TTC549 (cell line): ENCODE results near the gene OR4K2.
"Not testable (repeated sequence)": the region's sequence is repeated elsewhere in the genome, so short reads cannot be mapped to it uniquely, and the experiment has no call there.

Experiments used
- FAIRE-seq: peaks from 2 replicates; lab custom pipeline; 2012; peaks lifted over from hg19 to GRCh38; lab: Jason Lieb, UNC

The OR4K2 gene

GRCh38 chr14:19874842-19875241 lies at the start of gene OR4K2:
Gene OR4K2, plus strand, starts transcription at chr14:19875142. Its CDS starts 1,126 bp downstream, at chr14:19876268.
- FAIRE-seq, result no peak

- FAIRE-seq, result not testable (repeated sequence)
Observed at GRCh38 chr14:19827626-19828244, 47.2 kb upstream of the OR4K2 start.

- no peak for FAIRE-seq
Observed at GRCh38 chr14:19828314-19828713, 46.6 kb upstream of the OR4K2 start.

- not testable (repeated sequence) for FAIRE-seq
Observed at GRCh38 chr14:19834203-19834848, 40.6 kb upstream of the OR4K2 start.

DNA sequence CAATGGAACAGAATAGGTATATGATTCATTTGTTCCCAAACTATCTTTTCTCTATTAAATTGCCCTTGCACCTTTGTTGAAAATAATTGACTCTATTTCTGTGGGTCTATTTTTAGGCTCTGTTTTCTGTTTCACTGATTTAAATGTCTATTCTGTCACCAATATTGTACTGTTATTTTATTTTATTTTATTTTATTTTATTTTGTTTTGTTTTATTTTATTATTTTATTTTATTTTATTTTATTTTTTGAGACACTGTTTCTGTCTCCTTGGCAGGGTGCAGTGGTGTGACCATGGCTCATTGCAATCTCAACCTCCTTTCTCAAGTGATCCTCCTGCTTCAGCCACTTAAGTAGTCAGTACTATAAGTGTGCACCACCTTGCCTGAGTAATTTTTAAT lies 36.5 kb upstream of the OR4K2 start:
- FAIRE-seq, result no peak

DNA sequence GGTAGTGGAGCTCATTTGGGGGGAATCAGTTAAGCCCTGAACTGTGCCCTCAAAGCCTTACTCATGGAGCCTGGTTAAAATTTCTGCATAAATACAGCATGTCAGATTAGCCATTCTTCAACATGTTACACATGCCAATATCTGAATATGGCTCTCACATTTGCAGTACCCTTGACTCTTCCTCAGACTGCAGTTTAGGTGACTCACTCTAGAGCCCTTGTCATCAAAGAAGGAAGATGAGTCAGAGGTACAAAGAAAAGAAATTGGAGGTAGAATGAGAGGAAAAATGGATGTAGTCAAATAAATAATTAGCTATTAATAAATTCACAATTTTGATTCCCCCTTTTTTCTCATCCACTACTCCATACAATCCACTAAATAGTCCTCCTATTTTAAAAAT lies 23.6 kb upstream of the OR4K2 start:
- FAIRE-seq, result no peak

DNA sequence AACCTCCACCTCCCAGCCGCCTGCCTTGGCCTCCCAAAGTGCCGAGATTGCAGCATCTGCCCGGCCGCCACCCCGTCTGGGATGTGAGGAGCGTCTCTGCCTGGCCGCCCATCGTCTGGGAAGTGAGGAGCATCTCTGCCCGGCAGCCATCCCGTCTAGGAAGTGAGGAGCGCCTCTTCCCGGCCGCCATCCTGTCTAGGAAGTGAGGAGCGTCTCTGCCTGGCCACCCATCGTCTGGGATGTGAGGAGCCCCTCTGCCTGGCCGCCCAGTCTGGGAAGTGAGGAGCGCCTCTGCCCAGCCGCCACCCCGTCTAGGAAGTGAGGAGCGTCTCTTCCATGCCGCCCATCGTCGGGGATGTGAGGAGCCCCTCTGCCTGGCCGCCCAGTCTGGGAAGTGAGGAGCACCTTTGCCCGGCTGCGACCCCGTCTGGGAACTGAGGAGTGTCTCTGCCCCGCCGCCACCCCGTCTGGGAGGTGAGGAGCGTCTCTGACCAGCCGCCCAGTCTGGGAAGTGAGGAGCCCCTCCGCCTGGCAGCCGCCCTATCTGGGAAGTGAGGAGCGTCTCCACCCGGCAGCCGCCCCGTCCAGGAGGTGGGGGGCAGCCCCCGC lies 8.8 kb upstream of the OR4K2 start:
- FAIRE-seq, result not testable (repeated sequence)

DNA sequence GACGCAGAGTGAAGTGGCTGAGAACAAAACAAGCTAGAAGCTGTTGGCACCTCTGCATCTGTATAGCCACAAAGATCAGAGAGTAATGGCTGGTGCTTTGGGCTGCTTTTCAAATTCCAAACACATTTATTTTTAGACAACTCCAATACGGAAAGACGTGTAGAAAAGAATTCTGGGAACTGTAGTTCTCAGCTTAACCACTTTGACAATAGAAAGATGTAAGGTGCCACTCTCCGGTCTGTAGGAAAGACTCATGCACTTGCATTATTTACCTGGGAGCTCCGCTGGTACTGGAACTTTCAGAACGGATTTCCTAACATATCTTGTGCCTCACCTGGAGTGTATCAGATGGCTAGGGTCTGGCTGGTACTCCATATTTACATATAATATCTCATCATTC lies 1.8 kb upstream of the OR4K2 start:
- FAIRE-seq, result no peak

DNA sequence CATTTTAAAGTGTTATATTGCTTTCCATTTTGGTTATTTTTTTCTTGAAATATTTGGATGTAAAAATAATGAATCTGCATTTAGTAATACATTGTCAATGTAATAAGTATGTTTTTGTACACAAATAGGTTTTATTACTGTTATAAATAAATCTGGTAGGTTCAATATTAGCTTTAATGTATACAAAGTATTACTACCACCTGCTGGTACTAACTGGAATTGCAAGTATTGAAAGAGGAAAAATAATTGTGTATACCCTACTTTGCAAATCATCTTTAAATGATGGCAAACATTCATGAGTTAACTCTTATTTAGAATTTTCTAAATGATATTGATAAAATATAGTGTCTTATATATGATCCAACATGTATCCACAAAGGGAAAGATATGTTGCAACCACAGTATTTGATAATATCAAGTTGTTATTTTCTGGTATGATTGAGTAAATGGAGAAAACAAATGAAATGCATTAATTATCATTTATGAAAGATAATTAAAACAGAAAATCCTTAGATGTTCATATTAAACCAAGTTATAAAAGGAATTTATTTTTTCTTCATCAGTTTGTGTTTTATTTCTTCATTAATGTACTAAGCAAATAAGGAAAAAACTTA lies 3.2 kb downstream of the OR4K2 start:
- FAIRE-seq, result peak; percentile 97

DNA sequence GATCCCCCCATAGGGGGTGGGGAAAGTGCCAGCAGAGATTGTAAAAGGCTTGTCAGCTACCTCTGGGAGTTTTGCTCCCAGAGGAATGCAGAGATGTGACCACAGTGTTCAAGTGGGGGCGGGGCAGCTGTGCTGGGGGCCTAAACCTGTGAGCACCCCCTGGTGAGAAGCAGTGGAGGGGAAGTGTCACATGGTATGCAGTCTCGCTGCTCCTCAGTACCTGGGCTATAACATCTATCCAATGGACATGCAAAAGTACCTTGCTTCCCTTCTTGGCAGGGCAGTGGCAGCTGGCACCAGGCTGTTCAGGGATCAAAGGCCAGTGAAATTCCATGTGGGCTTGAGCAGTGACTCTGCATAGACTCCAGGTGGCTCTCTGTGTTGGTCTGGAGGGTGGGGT lies 20.3 kb downstream of the OR4K2 start:
- FAIRE-seq, result no peak

DNA sequence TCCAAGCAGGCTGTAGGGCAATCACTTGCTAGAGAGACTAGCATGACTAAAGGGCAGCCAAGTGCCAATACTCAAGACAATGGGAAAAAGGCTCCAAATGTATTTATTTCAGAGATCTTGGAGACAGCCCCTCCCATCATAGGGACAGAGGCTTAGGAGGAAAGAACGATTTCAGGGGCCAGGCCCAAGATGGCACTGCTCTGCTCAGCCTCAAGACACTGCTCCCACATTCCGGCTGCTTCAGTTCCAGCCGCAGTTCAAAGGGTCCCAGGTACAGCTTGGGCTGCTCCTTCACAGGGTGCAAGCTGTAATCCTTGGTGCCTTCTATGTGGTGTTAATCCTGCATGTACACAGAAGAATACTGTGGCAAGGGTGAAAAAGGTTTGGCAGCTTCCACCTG lies 26.1 kb downstream of the OR4K2 start:
- no peak for FAIRE-seq

DNA sequence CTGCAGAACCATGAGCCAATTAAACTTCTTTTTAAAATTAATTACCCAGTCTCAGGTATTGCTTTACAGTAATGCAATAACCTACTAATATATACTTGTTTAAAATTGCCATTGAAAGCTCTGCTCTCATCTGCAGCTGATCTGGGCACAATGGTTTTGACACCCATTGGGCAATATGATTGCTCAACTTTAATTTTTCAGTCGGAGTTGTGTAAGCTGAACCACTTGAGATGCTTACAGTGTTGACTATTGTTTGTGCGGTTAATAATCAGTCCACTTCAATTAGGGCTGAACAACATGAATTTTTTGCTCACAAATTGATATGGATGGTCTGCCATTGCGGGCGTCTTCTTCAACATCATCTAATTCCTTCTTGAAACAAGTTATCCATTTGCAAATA lies 27.5 kb downstream of the OR4K2 start:
- no peak for FAIRE-seq

GRCh38 chr14:19906665-19907064 lies 31.7 kb downstream of the OR4K2 start:
- peak; percentile 11 for FAIRE-seq

DNA sequence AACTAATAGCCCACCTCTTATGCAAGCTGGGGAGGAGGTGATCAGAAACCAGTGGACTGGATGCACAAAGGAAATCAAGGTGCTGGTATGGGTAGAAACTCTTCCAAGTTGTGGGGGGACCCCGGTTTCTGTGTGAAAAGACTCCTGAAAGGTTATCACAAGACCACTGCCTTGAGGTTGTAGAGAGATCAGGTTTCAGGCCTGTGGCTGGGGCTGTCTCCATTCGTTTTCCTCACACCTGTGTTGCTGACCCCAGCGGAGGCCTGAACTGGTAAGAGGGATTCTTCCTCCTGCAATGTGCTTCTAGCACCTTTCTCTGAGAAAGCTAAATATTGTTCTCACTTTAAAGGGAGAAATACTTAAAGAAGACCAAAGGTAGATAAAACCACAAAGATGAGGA lies 36.2 kb downstream of the OR4K2 start:
- FAIRE-seq, result no peak

DNA sequence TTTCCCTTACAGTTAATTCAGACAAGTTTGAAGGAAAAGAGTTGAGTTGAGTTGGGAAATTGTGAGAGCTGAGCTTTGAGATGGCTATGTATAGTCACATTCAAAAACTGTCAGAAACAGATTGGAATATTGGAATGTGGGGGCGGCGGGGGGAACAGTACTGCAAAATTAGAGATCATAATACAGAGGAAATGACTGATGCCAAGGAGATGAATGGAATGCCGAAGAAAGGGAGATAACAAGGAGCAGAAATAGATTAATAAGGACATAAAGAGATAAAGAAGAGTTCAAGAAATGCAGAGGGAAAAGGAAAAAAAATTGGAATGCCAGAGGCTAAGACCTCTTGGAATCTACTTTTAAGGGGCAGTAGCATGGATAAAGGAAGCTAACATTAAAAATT lies 42.3 kb downstream of the OR4K2 start:
- no peak for FAIRE-seq

DNA sequence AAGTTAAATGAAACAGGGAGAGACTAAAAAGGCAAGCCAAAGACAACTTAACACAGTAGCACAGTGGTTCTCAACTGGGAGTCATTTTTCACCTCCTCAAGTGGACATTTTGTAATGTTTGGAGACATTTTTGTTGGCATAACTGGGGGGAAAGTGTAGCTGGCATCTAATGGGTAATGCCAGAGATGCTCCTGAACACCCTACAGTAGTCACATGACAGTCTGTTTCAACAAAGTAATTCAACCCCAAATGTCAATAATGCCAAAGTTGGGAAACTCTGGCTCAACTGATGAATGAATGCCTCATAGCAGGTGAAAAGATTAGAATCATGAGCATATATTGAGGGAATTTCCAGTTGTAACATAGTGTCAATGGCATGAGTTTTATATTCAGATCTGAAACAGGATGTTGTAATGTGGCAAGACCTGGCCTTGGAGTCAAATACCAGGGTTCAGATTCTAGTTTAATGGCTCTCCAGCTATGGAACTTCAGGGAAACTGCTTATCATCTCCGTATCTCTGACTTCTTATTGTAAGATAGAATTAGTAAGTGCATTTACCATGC lies 43.1 kb downstream of the OR4K2 start:
- FAIRE-seq, result no peak

GRCh38 chr14:19918553-19919264 lies 43.8 kb downstream of the OR4K2 start:
- FAIRE-seq, result no peak

DNA sequence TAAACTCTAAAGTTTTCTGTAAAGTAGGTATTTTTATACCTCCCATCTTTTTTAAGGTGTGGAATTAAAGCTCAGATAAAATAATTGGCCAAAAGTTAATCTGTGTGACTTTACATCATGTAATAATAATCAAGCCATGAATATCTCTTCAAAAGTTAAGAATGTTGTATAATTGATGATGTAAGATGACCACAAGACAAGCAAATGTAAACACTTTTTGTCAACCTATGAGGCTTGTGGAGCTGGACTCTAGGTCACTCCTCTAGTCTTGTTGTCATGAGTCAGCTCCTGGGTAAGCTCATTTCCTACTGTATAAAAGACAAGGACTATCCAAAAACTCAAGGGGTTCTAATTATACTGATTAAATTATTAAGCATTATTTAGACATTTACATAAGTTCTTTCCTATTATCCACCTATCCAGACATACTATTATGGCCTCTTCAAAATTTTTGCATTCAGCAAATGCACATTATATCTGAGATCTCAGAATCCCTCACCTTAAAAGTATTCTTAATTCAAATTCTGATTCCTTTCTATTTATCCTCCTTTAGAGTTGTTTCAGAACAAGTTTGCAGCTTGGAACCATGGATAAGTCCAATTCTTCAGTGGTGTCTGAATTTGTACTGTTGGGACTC lies 45.2 kb downstream of the OR4K2 start, which contains the start of gene OR4K5:
Gene OR4K5 (plus strand): TSS at position 587 of the 637 bp plus-strand sequence. CDS start 0 bp downstream, at position 587.
- FAIRE-seq, result no peak

GRCh38 chr14:19930617-19931016 lies 55.7 kb downstream of the OR4K2 start, which contains the start of gene OR4K1:
Gene OR4K1, plus strand, starts transcription at chr14:19930917. Its CDS starts 4,750 bp downstream, at chr14:19935667.
- no peak for FAIRE-seq
